ENCODE data around the gene GBP3.
"Not testable (repeated sequence)": the region's sequence is repeated elsewhere in the genome, so short reads cannot be mapped to it uniquely, and the experiment has no call there.

GRCh38 chr1:89034004-89034403, 11.3 kb upstream of the GBP3 start:
- TF ChIP-seq EZH2 (IDR thresholded peaks at IDR 0.05); POLR2AphosphoS5 (IDR thresholded peaks at IDR 0.05; ENCODE audit: borderline replicate concordance, low read depth, low read length): not testable (repeated sequence)

All from SK-N-MC (cell line).